Measurements from ENCODE around the gene DNAJC18. TPM values are rescaled to one million over a fixed set of nuclear protein-coding genes. Genes with fewer than 3 reads are reported as not detected.
A peak's percentile ranks its signal among the peaks of the same experiment; 100 is the strongest.

DNAJC18 gene
- total and polyA plus RNA-seq, 2 donors, result 4.3 TPM

GRCh38 chr5:139403787-139404483, 35.4 kb downstream of the DNAJC18 start, which contains the start of gene SPATA24:
Gene SPATA24, minus strand, starts transcription at chr5:139404089. Its CDS starts 29 bp downstream, at chr5:139404060.
- Histone ChIP-seq H3K4me1 (ENCODE audit: control insufficient read depth in 2 of 2, insufficient read depth in 2 of 2, low read length in 2 of 2) (peaks cover 13 to 19% of the 10 kb centered on the region in 2 donors), H3K9me3 (ENCODE audit: control insufficient read depth in 2 of 2, insufficient read depth in 1 of 2, low read length in 1 of 2) (peaks cover 0 to 4% of the 10 kb centered on the region in 2 donors), H3K36me3 (ENCODE audit: control insufficient read depth in 2 of 2, insufficient read depth in 2 of 2, low read length in 1 of 2) (no peaks in the 10 kb centered on the region), H3K4me3 (ENCODE audit: low read length in 2 of 2) (peak within 1 kb of the TSS; percentile 67 to 69), H3K27me3 (ENCODE audit: control insufficient read depth in 2 of 2, insufficient read depth in 1 of 2, low read length in 1 of 2) (no peaks in the 10 kb centered on the region), H3K27ac (ENCODE audit: low read depth in 1 of 2, low read length in 1 of 2) (peak within 1 kb of the TSS; percentile 98 to 99)
- peak; percentile 89 to 99 (median 97) for DNase-seq (ENCODE audit: low read depth in 6 of 9, low spot score in 9 of 9)
- 1% methylated on average over 41 of the region's 41 CpGs for WGBS

GRCh38 chr5:139403418-139403786, 35.9 kb downstream of the DNAJC18 start:
- peak overlapping the region; percentile 67 to 69 for H3K4me3 ChIP-seq (ENCODE audit: low read length in 2 of 2)
- WGBS, result 27% methylated on average over 7 of the region's 7 CpGs
- H3K27me3 ChIP-seq (ENCODE audit: control insufficient read depth in 2 of 2, insufficient read depth in 1 of 2, low read length in 1 of 2), result no peaks in the 10 kb centered on the region
- H3K36me3 ChIP-seq (ENCODE audit: control insufficient read depth in 2 of 2, insufficient read depth in 2 of 2, low read length in 1 of 2), result no peaks in the 10 kb centered on the region
- H3K27ac ChIP-seq (ENCODE audit: low read depth in 1 of 2, low read length in 1 of 2), result peak overlapping the region; percentile 98 to 99
- peaks cover 13 to 19% of the 10 kb centered on the region in 2 donors for H3K4me1 ChIP-seq (ENCODE audit: control insufficient read depth in 2 of 2, insufficient read depth in 2 of 2, low read length in 2 of 2)
- no peak for DNase-seq (ENCODE audit: low read depth in 6 of 9, low spot score in 9 of 9)
- peaks cover 0 to 4% of the 10 kb centered on the region in 2 donors for H3K9me3 ChIP-seq (ENCODE audit: control insufficient read depth in 2 of 2, insufficient read depth in 1 of 2, low read length in 1 of 2)

- peaks cover 0 to 4% of the 10 kb centered on the region in 2 donors for H3K9me3 ChIP-seq (ENCODE audit: control insufficient read depth in 2 of 2, insufficient read depth in 1 of 2, low read length in 1 of 2)
- H3K27me3 ChIP-seq (ENCODE audit: control insufficient read depth in 2 of 2, insufficient read depth in 1 of 2, low read length in 1 of 2), result no peaks in the 10 kb centered on the region
- DNase-seq (ENCODE audit: low read depth in 6 of 9, low spot score in 9 of 9), result peak in 1 of 9 donors; percentile 62
- WGBS, result 72% methylated on average over 7 of the region's 7 CpGs
- no peak overlapping the region for H3K4me3 ChIP-seq (ENCODE audit: low read length in 2 of 2)
- no peaks in the 10 kb centered on the region for H3K36me3 ChIP-seq (ENCODE audit: control insufficient read depth in 2 of 2, insufficient read depth in 2 of 2, low read length in 1 of 2)
- peaks cover 13 to 19% of the 10 kb centered on the region in 2 donors for H3K4me1 ChIP-seq (ENCODE audit: control insufficient read depth in 2 of 2, insufficient read depth in 2 of 2, low read length in 2 of 2)
- H3K27ac ChIP-seq (ENCODE audit: low read depth in 1 of 2, low read length in 1 of 2), result peak overlapping the region in 1 of 2 donors; percentile 98
Measured at GRCh38 chr5:139402561-139403158, 36.7 kb downstream of the DNAJC18 start.

DNA sequence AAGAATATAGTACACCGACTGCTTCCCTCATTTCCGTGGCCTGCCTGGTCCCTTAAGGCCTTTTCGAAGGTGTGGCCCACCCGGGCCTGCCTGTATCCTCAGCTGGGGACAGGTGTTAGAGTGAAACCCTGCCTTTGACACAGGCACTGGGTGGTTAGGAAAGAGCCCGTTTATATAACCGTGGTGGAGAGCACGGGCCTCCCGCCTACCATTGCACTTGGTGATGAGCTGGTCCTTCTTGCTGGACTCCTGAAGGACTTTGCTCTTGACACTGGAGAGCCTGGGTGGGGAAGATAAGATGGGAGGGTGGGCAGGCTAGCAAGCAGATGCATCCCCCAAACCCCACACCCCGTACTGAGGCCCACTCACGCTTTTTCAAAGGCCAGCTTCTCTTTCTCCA, 37.8 kb downstream of the DNAJC18 start:
- WGBS, result 96% methylated on average over 10 of the region's 10 CpGs
- Histone ChIP-seq H3K4me1 (ENCODE audit: control insufficient read depth in 2 of 2, insufficient read depth in 2 of 2, low read length in 2 of 2) (peaks cover 13 to 23% of the 10 kb centered on the region in 2 donors), H3K27ac (ENCODE audit: low read depth in 1 of 2, low read length in 1 of 2) (no peak overlapping the region), H3K36me3 (ENCODE audit: control insufficient read depth in 2 of 2, insufficient read depth in 2 of 2, low read length in 1 of 2) (peaks cover 0 to 2% of the 10 kb centered on the region in 2 donors), H3K4me3 (ENCODE audit: low read length in 2 of 2) (no peak overlapping the region), H3K27me3 (ENCODE audit: control insufficient read depth in 2 of 2, insufficient read depth in 1 of 2, low read length in 1 of 2) (no peaks in the 10 kb centered on the region), H3K9me3 (ENCODE audit: control insufficient read depth in 2 of 2, insufficient read depth in 1 of 2, low read length in 1 of 2) (peaks cover 0 to 4% of the 10 kb centered on the region in 2 donors)
- no peak for DNase-seq (ENCODE audit: low read depth in 6 of 9, low spot score in 9 of 9)

DNA sequence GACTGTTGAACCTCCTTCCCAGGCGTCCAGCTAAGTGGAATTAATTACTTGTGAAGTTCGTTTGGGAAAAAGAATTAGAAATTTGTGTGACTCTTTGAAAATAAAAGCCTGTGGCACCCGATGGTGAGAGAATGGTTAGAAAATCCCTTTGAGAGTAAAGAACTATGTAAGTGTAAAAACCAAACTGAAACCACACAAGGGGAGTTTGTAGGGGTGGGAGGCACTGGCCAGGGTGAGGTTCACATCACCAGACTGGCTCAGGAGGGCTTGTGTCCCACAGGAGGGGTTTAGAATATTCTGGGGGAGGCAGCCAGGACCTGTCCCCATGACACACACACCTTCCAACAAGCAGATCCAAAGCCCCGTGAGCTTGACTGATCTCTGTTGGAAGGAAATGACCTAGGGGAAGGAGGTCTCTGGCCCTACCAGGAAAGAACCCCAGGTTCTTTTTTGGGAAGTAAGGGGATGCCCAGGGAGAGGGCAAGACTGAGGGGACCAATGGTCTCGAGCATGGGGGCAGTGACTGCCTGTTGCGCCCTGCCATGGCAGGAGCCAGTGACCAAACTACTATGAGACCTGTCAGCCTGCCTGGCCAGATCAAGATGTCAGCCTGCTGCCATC, 39.7 kb downstream of the DNAJC18 start:
- H3K27ac ChIP-seq (ENCODE audit: low read depth in 1 of 2, low read length in 1 of 2), result no peak overlapping the region
- H3K36me3 ChIP-seq (ENCODE audit: control insufficient read depth in 2 of 2, insufficient read depth in 2 of 2, low read length in 1 of 2), result peaks cover 0 to 7% of the 10 kb centered on the region in 2 donors
- H3K27me3 ChIP-seq (ENCODE audit: control insufficient read depth in 2 of 2, insufficient read depth in 1 of 2, low read length in 1 of 2), result peaks cover 0 to 11% of the 10 kb centered on the region in 2 donors
- DNase-seq (ENCODE audit: low read depth in 6 of 9, low spot score in 9 of 9), result no peak
- H3K4me3 ChIP-seq (ENCODE audit: low read length in 2 of 2), result no peak overlapping the region
- WGBS, result 95% methylated on average over 6 of the region's 6 CpGs
- peaks cover 16 to 39% of the 10 kb centered on the region in 2 donors for H3K4me1 ChIP-seq (ENCODE audit: control insufficient read depth in 2 of 2, insufficient read depth in 2 of 2, low read length in 2 of 2)
- H3K9me3 ChIP-seq (ENCODE audit: control insufficient read depth in 2 of 2, insufficient read depth in 1 of 2, low read length in 1 of 2), result peaks cover 0 to 7% of the 10 kb centered on the region in 2 donors

DNA sequence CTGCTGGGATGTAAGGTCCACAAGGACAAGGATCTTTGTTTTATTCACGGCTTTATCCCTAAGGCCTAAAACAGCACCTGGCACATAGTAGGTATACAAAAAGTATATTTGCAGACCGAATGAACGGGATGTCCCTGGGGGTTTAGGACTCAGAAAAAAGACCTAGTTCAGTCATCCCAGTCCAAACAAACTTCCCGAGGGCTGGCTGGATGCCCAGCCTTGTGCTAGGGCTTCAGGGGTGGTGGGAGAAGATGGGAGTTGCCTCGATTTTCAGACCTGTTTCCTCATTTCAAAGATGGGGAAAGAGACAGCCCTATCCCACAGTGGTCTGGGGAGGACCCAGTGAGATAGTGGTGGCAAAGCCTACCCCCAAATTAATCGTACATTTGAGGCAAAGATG, 41.4 kb downstream of the DNAJC18 start:
- Histone ChIP-seq H3K4me1 (ENCODE audit: control insufficient read depth in 2 of 2, insufficient read depth in 2 of 2, low read length in 2 of 2) (peaks cover 18 to 38% of the 10 kb centered on the region in 2 donors), H3K27ac (ENCODE audit: low read depth in 1 of 2, low read length in 1 of 2) (no peak overlapping the region), H3K9me3 (ENCODE audit: control insufficient read depth in 2 of 2, insufficient read depth in 1 of 2, low read length in 1 of 2) (peaks cover 0 to 5% of the 10 kb centered on the region in 2 donors), H3K4me3 (ENCODE audit: low read length in 2 of 2) (no peak overlapping the region), H3K27me3 (ENCODE audit: control insufficient read depth in 2 of 2, insufficient read depth in 1 of 2, low read length in 1 of 2) (peaks cover 0 to 28% of the 10 kb centered on the region in 2 donors), H3K36me3 (ENCODE audit: control insufficient read depth in 2 of 2, insufficient read depth in 2 of 2, low read length in 1 of 2) (peaks cover 0 to 7% of the 10 kb centered on the region in 2 donors)
- no peak for DNase-seq (ENCODE audit: low read depth in 6 of 9, low spot score in 9 of 9)
- WGBS, result 90% methylated on average over 6 of the region's 6 CpGs

GRCh38 chr5:139396691-139397090, 42.6 kb downstream of the DNAJC18 start:
- peaks cover 0 to 38% of the 10 kb centered on the region in 2 donors for H3K27me3 ChIP-seq (ENCODE audit: control insufficient read depth in 2 of 2, insufficient read depth in 1 of 2, low read length in 1 of 2)
- no peak for DNase-seq (ENCODE audit: low read depth in 6 of 9, low spot score in 9 of 9)
- peaks cover 18 to 42% of the 10 kb centered on the region in 2 donors for H3K4me1 ChIP-seq (ENCODE audit: control insufficient read depth in 2 of 2, insufficient read depth in 2 of 2, low read length in 2 of 2)
- no peak overlapping the region for H3K4me3 ChIP-seq (ENCODE audit: low read length in 2 of 2)
- peaks cover 0 to 5% of the 10 kb centered on the region in 2 donors for H3K9me3 ChIP-seq (ENCODE audit: control insufficient read depth in 2 of 2, insufficient read depth in 1 of 2, low read length in 1 of 2)
- peaks cover 0 to 7% of the 10 kb centered on the region in 2 donors for H3K36me3 ChIP-seq (ENCODE audit: control insufficient read depth in 2 of 2, insufficient read depth in 2 of 2, low read length in 1 of 2)
- WGBS, result 97% methylated on average over 8 of the region's 8 CpGs
- no peak overlapping the region for H3K27ac ChIP-seq (ENCODE audit: low read depth in 1 of 2, low read length in 1 of 2)

GRCh38 chr5:139395844-139396640, 43.3 kb downstream of the DNAJC18 start:
- no peak overlapping the region for H3K27ac ChIP-seq (ENCODE audit: low read depth in 1 of 2, low read length in 1 of 2)
- no peak for DNase-seq (ENCODE audit: low read depth in 6 of 9, low spot score in 9 of 9)

More at GRCh38 chr5:139395844-139396640, 43.3 kb downstream of the DNAJC18 start:
- 88% methylated on average over 8 of the region's 8 CpGs for WGBS
- H3K9me3 ChIP-seq (ENCODE audit: control insufficient read depth in 2 of 2, insufficient read depth in 1 of 2, low read length in 1 of 2), result peaks cover 0 to 5% of the 10 kb centered on the region in 2 donors
- no peak overlapping the region for H3K4me3 ChIP-seq (ENCODE audit: low read length in 2 of 2)
- peaks cover 0 to 7% of the 10 kb centered on the region in 2 donors for H3K36me3 ChIP-seq (ENCODE audit: control insufficient read depth in 2 of 2, insufficient read depth in 2 of 2, low read length in 1 of 2)
- peaks cover 0 to 38% of the 10 kb centered on the region in 2 donors for H3K27me3 ChIP-seq (ENCODE audit: control insufficient read depth in 2 of 2, insufficient read depth in 1 of 2, low read length in 1 of 2)
- H3K4me1 ChIP-seq (ENCODE audit: control insufficient read depth in 2 of 2, insufficient read depth in 2 of 2, low read length in 2 of 2), result peaks cover 23 to 49% of the 10 kb centered on the region in 2 donors
